NT2/D1 (cell line): Measurements from ENCODE around the gene ACER3.

ENCODE experiments used
- YY1 ChIP-seq: IDR thresholded peaks from 2 replicates; pipeline ENCODE4 v1.6.1; 2011; ENCODE audit not compliant: insufficient read length, insufficient read depth
- ZNF274 ChIP-seq: IDR thresholded peaks from 2 replicates; pipeline ENCODE4 v1.6.1; 2011; ENCODE audit warnings: mild to moderate bottlenecking, low read depth, low read length

DNA sequence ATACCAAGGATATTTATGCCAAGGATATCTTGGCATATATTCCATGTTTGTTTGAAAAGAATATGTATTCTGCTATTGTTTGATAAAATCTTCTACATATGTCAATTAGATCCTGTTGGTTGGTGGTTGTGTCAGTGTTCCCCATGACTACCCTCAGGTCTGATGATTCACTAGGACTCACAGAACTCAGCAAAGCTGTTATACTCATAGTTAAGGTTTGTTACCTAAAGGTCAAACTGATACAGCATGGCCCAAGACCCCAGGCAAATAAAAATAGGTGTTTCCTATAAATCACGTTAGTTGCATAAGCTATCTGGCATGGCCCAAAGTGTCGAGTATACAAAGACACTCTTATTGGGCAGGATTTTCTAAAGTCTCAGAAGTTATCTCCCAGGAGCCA, 143.2 kb downstream of the ACER3 start:
- no peak for TF ChIP-seq YY1
- no peak for TF ChIP-seq ZNF274
